ENCODE measurements around the gene AKAP9.
"Not testable (repeated sequence)": the region's sequence is repeated elsewhere in the genome, so short reads cannot be mapped to it uniquely, and the experiment has no call there.

DNA sequence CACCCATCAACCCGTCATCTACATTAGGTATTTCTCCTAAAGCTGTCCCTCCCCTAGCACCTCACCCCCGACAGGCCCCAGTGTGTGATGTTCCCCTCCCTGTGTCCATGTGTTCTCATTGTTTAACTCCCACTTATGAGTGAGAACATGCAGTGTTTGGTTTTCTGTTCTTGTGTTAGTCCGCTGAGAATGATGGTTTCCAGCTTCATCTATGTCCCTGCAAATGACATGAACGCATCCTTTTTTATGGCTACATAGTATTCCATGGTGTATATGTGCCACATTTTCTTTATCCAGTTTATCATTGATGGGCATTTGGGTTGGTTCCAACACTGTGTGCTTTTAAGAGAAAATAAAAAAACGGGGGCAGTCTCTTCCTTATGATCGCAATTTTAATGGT is 143.3 kb downstream of the AKAP9 start:
- TF ChIP-seq, protein P1, sequence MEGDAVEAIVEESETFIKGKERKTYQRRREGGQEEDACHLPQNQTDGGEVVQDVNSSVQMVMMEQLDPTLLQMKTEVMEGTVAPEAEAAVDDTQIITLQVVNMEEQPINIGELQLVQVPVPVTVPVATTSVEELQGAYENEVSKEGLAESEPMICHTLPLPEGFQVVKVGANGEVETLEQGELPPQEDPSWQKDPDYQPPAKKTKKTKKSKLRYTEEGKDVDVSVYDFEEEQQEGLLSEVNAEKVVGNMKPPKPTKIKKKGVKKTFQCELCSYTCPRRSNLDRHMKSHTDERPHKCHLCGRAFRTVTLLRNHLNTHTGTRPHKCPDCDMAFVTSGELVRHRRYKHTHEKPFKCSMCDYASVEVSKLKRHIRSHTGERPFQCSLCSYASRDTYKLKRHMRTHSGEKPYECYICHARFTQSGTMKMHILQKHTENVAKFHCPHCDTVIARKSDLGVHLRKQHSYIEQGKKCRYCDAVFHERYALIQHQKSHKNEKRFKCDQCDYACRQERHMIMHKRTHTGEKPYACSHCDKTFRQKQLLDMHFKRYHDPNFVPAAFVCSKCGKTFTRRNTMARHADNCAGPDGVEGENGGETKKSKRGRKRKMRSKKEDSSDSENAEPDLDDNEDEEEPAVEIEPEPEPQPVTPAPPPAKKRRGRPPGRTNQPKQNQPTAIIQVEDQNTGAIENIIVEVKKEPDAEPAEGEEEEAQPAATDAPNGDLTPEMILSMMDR (conservative IDR thresholded peaks at IDR 0.05), result not testable (repeated sequence)
- not testable (repeated sequence) for TF ChIP-seq EZH2 (IDR thresholded peaks at IDR 0.05; ENCODE audit: low read depth)

Data from PC-9 (cell line).